GM19238 (cell line): ENCODE data around the gene TSC22D3.

Experiments used
- DNase-seq: peaks from one replicate; pipeline ENCODE4 v3.0.0; 2011; ENCODE audit warnings: low spot score; ENCODE audit not compliant: insufficient read length

The TSC22D3 gene

DNA sequence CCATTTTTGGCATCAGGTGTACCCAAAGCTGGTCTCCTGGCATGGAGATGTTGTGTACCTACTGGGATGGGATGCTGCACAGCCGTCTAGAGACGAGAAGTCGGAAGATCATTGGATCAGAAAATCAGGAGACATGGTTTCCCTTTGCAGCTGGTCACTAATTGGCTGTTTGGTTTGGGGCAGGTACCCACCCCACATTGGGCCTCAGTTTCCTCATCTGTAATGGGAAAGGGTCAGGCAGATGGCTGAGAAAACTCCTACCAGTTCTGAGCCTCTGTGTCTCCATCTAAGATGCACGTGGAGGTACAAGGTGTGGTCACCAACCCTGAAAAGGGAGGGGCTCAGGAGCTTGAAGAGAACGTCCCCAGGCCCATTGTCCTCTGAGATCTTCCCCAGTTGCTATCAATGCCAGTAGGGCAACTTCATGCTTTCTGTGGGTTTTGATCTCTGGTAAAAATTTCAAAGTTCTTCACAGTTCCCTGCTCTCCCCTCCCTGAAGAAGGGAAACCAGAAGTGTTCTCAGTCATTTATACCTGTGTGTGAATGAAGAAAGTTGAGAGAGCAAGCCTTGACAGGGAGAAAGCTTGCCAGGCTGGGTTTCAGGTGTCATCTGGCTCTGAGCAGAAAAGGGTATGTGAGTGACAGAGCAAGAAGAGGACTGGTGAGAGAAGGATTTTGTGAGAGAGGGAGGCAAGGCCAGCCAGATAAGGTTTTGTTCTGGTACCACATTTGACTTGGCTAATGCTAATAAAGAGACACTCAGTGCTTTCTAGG, 15.1 kb downstream of the TSC22D3 start:
- DNase-seq: no peak

DNA sequence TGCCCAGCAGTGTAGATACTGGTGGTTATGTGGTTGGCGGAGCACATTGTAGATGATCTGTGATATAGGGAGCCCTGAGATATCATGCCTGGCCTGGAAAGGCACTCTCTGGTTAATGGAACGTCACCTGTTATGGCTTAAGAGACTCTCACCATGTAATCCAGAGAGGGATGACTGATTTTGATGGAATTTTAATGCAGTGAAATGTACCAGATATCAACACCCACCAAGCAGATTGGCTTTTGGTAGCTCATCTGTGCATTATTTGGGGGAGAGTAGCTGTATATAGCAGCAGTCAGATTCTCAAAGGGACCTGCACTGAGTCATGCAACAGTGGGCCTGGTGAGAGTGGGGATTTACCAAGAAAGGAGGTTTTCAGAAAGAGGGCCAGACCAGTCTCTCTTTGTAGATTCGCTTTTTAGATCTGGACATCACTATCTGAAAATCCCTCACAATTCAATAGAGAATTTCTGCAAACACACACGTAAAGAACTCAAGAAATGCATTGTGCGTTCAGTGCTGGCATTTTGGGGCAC, 17.3 kb downstream of the TSC22D3 start:
- no peak for DNase-seq

DNA sequence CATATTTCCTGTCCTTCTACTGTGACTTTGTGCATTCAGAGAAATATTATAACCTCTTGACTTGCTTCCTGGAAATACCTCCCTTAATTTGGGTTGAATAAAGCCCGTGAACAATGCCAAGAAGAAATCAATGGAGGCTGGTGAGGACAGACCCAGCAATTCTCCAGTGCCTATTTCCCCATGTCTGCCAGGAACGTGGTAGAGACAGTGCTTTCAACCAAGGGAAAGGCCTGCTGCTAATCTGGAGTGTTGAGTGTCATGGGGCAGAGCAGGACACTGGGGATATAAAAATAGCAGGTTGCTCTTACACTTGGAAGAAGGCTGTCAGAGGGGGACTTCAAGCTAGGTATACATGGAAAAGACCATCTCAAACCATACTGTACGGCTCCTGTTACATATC, 19.9 kb downstream of the TSC22D3 start:
- no peak for DNase-seq

DNA sequence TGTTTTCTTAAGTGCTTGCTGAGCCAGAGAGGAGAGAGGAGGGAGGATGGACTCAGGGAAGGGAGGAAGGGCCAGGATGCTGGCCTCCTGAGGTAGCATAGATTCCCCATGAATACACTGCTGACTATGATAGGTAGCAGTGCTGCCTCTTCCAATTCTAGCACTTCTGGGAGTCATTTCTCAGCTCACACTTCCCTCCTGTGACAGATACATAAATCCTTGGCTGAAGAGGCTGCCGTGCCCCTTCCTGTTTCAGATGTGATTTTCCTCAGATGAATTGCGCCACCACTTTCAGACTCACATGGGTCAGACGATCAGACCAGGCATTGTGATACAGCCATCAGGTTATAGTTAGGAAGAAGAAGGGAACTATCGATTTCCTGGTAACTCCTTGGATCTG, 22.4 kb downstream of the TSC22D3 start:
- no peak for DNase-seq

DNA sequence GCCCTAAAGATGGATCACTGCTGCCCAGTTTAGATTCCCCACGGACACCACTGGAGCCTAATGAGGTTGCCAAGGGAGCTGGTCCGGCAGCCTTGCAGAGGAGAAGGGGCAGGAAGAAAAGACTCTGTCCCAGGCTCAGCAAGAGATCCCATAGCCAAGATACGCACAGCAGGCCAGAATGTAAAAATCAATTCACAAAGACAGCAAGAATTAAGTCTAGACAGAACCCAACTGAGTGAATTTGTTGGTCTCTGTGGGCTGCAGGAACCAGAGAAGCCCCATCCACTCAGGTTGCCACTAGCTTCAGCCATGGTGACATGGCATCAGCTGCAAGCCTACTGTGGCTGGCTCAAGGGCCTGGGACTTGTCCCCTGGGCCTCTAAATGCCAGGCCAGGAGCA, 22.9 kb downstream of the TSC22D3 start:
- DNase-seq: no peak

DNA sequence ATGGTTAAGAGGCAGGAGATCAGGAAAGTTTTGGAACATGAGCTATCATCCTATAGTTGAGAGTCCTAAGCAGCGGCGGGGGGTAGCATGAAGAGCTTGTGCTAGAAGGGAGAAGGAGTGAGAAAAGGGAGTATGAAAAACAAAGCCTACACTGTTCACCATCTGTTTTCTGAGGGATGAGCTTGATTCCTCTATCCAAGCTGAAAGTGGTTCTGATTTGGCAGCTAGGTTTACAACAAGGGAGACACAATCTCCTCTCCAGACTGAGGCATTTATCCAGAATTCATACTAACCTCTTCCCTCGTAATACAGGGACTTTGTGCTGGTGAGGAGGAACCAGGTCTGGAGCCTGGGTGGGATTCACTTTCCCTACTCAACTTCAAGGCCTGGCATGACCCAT, 23.5 kb downstream of the TSC22D3 start:
- no peak for DNase-seq

DNA sequence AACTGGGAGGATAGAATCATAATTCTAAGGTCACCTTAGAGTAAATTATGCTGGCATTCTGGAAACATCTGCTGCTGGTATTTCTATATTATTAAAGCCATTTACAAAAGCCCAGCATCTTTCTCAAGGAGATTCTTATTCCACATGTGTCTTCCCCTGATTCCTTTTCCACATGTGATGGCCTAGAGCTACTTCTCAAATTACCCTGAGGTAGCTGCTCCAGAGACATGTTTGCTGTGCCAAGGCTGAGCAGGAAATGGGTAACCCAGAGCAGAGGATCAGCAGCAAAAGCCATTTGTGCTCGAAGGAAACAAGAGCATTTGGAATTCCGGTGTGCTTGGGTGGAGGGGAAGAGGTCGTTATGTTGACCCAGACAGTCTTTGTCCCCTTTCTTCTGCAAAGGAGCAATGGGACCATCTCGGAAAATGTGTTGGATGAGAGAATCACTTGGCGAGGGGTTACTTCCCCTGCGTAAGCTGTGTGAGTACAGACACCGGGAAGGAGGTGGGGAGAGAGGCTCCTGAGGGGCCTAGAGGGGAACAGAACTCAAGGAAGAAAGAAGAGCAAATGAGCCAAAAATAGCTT, 24.6 kb downstream of the TSC22D3 start:
- no peak for DNase-seq

DNA sequence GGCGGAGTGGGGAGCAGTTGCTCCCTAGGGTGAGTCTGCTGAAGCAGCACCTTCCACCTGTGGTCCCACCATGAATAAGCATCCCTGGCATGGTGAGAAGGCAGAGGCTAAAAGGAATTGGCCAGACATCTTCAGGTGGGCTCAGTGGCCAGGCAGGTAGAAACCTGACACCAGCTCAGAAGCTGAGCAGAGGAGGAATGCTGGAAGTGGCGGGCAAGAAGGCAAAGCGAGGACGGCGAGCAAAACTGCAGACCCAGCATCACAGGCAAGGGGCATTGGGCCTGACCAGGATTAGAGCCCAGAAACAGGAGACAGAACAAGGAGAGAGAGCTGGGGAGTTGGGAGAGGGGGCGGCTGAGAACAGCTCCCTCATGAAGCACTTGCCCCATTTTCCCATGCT, 25.3 kb downstream of the TSC22D3 start:
- no peak for DNase-seq

DNA sequence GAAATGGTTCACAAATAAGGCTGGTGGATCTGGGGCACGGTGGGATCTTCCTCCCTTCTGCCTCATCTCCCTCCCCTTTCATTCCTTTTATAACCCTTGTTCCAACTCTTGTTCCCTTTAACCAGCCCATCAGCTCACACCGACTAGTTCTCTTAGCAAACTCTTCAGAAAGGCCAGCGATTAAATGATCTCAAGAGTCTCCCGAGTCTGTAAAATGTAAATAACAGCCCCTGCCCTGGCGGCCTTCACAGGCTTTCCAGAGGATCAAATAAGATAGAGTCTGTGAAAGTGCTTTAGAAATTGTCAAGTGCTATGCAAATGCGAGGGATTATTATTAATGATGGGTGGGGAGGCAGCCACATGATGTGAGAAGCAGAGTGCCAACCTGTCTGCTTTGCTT, 27.1 kb downstream of the TSC22D3 start:
- DNase-seq: no peak

DNA sequence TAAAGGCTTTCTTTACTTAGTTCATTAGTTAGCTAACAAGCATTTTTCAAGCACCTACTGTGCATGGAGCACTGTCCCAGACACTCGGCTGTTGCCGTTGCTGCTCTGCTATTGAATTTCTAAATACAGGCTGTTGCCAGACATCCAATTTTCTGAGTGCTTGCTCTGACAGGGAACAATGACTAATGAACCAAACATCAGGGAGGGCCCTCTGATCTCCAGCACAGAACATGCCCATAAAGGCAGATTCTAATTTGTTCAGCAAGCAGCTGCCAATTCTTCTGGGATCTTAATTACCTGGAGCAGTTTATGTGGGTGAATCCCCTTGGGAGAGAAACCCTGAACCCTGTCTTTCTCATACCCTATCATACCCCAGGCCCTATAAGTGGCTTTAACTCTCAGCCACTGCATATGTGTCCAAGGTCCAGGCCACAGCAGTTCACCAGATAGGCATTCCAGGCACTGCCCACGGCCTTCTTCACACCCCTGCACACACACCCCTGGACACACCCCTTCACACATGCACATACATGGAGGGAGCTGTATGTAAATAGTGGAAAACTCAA, 27.9 kb downstream of the TSC22D3 start:
- DNase-seq: no peak

DNA sequence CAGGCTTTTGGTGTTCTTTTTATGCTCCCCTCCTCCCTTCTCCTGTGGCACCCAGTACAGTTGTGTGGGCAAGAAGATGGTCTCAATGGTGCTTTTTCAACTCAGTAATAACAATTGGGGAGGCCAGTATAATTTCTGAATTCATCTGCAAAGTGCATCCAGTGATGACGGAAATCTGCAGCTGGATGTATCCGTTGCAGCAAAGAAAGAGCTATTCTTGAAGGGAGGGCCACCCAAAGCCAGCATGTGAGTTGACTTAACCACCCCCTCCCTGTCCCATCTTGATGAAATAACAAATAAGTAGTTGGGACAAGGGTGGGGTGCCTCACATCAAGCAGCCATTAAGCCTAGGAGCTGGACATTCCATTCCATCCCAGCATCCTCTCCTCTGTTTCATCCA, 30.7 kb downstream of the TSC22D3 start:
- DNase-seq: no peak

DNA sequence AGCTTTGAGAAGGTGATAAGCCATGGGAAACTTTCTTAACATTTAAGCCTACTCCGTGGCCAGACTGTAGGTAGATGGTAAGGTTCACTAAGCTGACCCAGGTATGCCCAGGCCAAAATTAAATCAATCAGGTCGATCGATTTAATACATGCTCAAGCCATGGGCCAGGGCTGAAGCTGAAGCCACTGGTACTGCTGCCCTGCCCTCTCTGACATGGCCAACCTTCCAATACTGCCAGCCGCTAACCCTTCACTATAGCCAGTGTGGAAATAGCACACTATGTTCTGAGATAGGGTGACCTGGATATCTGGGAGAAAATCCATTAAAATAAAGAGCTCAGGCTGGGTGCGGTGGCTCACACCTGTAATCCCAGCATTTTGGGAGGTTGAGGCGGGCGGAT, 31.6 kb downstream of the TSC22D3 start:
- DNase-seq: no peak

DNA sequence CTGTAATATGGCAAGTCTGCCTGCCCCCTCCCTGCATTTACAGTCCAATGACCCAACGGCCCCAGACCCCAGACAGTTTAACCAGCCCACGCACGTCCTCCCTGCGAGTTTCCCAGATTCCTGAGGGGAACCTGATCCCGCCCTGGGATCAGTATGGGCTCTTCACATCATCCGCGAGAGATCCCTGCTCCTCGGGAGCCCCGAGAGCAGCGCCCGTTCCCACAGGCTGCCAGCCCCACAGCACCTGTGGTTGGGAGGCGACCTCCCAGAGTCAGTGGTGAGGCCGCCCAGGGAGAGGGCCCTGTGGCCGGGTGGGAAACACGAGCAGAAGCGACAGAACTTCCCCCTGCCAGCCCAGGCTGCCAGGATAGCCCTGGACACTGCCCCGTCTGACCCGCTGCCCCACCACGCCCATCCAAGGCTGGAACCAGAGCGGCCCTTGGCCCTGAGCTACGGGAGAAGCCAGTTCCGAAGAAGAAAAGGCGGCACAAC, 32.8 kb downstream of the TSC22D3 start:
- DNase-seq: no peak

DNA sequence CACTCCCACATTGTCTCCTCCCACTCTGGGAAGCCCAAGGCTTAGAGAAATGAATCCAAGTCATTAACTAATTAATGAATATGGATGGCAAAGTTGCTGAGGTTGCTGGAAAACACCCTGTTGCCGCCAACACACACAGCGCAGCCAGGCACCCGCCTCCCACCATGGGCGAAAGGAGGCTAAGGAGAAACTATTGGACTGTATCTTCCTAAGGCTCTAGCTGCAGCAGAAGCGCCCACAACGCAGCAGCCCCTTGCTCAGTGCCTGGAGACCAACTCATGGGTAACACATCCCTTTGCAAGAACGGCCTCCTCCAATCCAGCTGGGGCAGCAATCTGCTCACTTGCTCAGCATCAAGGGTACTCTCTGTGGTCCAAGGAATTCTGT, 34.2 kb downstream of the TSC22D3 start:
- DNase-seq: no peak

DNA sequence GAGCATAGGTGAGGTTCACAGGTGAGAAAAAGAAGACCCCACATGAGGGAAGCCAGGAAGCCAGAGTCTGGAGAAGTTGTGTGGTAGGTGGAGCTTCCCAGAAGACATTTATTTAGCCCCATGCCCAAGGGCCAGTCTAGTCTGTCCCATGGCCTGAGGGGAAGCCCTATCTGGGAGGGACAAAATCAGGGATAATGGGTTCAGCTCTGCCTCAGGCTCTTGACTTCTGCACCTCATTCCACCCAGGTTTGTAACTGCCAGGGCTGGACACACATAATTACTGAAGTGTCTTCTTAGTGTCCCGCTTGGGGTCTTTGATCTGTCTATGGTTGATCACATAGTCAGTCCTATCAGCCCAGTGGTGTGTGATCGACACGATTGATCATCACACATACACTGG, 36.0 kb downstream of the TSC22D3 start:
- DNase-seq: no peak

DNA sequence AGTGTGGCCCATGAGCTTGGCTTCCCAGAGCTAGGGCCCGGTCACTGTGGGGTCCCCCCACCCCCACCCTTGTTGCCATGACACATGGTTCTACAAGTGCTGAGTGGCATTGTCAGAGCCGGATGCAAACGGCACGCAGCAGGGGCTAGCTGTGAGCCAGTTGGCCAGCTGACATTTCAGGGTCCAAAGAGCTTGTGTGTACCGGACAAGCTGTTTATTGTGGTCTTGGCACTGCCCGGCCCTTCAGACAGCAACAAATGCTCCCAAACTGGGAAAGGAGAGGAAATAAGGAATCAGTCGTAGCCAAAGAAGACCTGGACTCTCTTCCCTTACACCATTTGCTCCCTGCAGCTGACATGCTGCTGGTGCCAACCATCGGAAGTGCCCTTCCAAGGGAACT, 36.8 kb downstream of the TSC22D3 start:
- DNase-seq: no peak

DNA sequence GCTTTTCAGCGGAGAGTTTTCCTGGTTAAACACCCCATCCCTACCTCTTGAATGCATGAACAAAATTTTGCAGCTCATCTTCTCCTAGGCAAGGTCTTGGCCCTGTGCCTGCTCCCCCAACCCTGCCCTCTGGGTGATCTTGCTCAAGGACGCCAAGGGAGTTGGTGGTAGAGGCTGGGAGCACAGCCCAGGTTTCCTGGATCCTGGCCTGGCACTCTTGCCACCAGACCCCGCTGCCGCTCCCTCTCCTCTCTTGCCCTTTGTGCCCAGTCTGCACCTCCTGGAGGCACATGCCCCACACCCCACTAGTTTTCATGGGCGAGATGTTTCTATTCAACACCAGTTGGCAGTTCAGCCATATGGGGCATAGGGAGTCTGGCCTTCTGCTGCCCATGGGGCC, 37.3 kb downstream of the TSC22D3 start:
- no peak for DNase-seq

DNA sequence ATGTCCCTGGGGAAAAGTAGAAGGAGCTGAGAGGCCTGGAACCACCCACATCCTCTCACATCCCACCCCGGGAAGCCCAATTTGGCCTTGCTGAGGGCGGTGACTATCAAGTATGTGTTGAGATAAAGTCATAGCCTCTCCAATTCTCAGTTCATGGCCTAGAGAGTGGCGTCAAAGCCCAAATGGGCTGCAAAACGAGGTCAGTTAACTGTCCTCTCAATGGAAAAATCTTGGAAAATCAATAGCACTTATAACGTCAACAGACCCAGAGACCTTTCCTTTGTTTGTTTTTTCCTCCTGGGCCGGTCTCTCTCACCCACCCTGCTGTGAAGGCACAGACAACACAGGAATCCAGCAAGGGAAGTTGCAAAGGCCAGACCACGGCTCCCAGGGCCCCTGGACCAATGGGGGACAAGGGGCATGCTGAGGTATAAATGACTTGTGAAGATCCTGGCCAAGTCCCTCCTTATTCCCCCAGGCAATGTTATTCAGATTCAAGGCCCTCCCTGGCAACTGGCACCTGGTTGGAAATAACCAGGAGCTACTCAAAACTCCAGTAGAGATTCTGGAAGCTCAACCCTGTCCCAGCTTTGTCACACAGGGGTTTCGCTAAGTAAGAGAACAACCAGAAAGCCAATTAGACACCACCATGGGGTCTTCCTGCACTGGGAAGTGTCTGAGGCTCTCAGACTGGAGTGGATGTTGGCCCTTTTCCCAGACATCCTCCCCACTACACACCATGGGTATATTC, 38.6 kb downstream of the TSC22D3 start:
- no peak for DNase-seq

DNA sequence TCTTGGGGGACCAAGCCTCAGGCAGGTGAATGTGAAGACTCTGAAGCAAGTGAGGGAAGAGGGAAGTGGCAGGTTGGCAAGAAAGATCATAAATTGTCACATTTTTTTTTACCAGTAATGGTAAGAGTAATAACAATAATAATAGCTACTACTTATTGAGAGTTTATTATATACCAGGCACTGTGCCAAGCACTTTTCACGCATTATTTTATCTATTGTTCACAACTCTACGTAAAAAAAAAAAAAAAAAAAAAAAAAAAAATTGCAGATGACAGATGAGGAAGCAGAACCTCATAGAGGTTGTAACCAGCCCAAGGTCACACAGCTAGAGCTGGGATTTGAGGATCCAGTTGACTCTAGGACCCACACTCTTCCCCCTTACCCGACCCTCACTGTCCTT, 40.9 kb downstream of the TSC22D3 start:
- DNase-seq: no peak

DNA sequence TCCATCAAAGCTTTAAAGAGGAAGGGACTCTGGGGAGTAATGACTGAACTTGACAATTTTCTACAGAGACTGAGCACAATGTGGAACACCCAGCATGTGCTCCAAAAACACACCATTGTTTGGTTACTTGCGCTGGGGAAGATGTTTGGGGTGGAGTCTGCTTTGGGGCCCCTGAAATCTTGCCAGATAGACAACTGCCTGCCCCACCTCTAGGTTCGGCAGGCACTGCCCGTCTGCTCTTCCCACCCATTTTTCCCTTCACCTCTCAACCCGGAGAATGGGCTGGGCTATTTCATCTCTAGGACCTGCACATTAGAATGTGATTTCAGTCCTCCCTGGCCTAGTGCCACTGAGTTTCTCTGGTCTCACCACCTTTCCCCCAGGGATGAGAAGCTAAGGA, 41.9 kb downstream of the TSC22D3 start:
- DNase-seq: no peak

DNA sequence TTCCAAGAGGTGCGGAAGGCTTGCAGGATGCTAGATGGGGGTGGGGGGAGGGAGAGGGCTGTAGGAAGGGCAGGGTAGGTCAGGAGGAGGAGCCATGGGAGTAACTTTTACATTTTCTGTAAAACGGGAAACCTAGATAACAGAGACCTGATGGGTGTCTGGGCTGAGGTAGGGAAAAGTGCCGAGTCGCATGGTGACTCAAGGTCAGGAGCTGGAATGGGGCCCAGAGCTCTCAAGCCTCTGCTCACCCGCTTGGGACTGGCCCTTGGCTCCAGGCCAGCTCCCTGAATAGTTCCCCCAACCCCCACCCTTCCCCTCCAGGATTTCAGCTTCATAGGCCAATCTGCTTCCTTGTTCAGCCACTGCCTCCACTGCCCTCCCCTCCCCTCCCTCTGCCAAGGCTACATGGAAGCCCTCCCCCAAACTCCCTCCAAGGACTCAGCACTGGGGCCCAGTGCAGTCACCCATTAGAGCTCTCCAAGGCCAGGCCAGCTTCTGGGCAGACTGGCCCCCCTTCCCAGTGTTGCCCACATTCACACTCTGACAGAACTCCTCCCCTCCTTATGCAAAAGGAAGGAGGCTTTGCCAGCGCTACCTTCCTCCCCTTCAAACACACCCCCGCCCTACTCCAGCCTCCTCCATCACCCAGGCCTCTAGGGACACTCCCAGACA, 43.6 kb downstream of the TSC22D3 start:
- no peak for DNase-seq
